ENCODE data around the gene SMC1B.
"Not testable (repeated sequence)": the region's sequence is repeated elsewhere in the genome, so short reads cannot be mapped to it uniquely, and the experiment has no call there.

SMC1B gene

GRCh38 chr22:45421349-45422055 lies 8.1 kb upstream of the SMC1B start:
- DNase-seq, result no peak

- DNase-seq, result no peak
Measured at GRCh38 chr22:45420539-45420938, 7.1 kb upstream of the SMC1B start.

- no peak for DNase-seq
Measured at GRCh38 chr22:45420011-45420410, 6.6 kb upstream of the SMC1B start.

- DNase-seq, result no peak
Measured at GRCh38 chr22:45418770-45419138, 5.4 kb upstream of the SMC1B start.

GRCh38 chr22:45418056-45418769 lies 4.8 kb upstream of the SMC1B start:
- no peak for DNase-seq

GRCh38 chr22:45413013-45413367 lies 409 bp downstream of the SMC1B start:
- DNase-seq, result no peak

GRCh38 chr22:45407793-45408192 lies 5.6 kb downstream of the SMC1B start:
- DNase-seq, result no peak

GRCh38 chr22:45402466-45402985 lies 10.9 kb downstream of the SMC1B start:
- DNase-seq, result no peak

GRCh38 chr22:45399712-45400445 lies 13.5 kb downstream of the SMC1B start:
- no peak for DNase-seq

- no peak for DNase-seq
Measured at GRCh38 chr22:45398214-45398613, 15.2 kb downstream of the SMC1B start.

- no peak for DNase-seq
Measured at GRCh38 chr22:45397806-45398205, 15.6 kb downstream of the SMC1B start.

- no peak for DNase-seq
Measured at GRCh38 chr22:45389546-45389945, 23.9 kb downstream of the SMC1B start.

- no peak for DNase-seq
Measured at GRCh38 chr22:45381348-45381747, 32.1 kb downstream of the SMC1B start.

GRCh38 chr22:45376703-45377102 lies 36.7 kb downstream of the SMC1B start:
- no peak for DNase-seq

GRCh38 chr22:45376009-45376408 lies 37.4 kb downstream of the SMC1B start:
- no peak for DNase-seq

- DNase-seq, result not testable (repeated sequence)
Measured at GRCh38 chr22:45373592-45373991, 39.8 kb downstream of the SMC1B start.

- no peak for DNase-seq
Measured at GRCh38 chr22:45366713-45367112, 46.7 kb downstream of the SMC1B start.

- no peak for DNase-seq
Measured at GRCh38 chr22:45359627-45360026, 53.8 kb downstream of the SMC1B start.

- no peak for DNase-seq
Measured at GRCh38 chr22:45358127-45358526, 55.3 kb downstream of the SMC1B start.

GRCh38 chr22:45357490-45357889 lies 55.9 kb downstream of the SMC1B start:
- DNase-seq, result no peak

- DNase-seq, result no peak
Measured at GRCh38 chr22:45353786-45354185, 59.6 kb downstream of the SMC1B start.

- DNase-seq, result not testable (repeated sequence)
Measured at GRCh38 chr22:45352757-45353156, 60.6 kb downstream of the SMC1B start.

GRCh38 chr22:45351956-45352355 lies 61.4 kb downstream of the SMC1B start:
- DNase-seq, result no peak

GRCh38 chr22:45349916-45350315 lies 63.5 kb downstream of the SMC1B start:
- DNase-seq, result no peak
